ENCODE results near the gene ZSCAN29. TPM values are rescaled to one million over a fixed set of nuclear protein-coding genes. Genes with fewer than 3 reads are reported as not detected.
A peak's percentile ranks its signal among the peaks of the same experiment; 100 is the strongest.

Gene ZSCAN29
- polyA plus RNA-seq, 1 of the 3 experiments (the other 2 are of a cell fraction): 5.7 TPM

DNA sequence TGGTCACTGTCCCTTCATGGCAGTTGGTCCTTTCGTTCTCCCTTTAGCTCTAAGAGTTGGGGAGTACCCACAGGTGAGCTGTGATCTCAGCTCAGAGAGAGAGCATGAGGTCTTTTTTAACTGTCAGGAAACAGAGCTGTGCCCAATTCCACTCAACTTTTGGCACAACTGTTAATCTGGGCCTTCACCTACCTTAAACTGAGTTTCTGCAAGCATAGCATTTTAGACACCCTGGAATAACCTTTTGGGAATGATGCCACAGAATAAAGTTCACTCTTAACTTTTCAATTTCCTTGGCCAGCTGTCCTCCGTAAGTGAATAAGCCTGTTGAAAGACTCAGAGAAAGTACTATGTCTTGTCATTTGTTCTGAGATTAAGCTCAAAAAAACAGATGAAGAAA, 36.0 kb upstream of the ZSCAN29 start (continued):
- TF ChIP-seq, protein P1, sequence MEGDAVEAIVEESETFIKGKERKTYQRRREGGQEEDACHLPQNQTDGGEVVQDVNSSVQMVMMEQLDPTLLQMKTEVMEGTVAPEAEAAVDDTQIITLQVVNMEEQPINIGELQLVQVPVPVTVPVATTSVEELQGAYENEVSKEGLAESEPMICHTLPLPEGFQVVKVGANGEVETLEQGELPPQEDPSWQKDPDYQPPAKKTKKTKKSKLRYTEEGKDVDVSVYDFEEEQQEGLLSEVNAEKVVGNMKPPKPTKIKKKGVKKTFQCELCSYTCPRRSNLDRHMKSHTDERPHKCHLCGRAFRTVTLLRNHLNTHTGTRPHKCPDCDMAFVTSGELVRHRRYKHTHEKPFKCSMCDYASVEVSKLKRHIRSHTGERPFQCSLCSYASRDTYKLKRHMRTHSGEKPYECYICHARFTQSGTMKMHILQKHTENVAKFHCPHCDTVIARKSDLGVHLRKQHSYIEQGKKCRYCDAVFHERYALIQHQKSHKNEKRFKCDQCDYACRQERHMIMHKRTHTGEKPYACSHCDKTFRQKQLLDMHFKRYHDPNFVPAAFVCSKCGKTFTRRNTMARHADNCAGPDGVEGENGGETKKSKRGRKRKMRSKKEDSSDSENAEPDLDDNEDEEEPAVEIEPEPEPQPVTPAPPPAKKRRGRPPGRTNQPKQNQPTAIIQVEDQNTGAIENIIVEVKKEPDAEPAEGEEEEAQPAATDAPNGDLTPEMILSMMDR (IDR thresholded peaks at IDR 0.05): no peak
- TF ChIP-seq, protein P2, sequence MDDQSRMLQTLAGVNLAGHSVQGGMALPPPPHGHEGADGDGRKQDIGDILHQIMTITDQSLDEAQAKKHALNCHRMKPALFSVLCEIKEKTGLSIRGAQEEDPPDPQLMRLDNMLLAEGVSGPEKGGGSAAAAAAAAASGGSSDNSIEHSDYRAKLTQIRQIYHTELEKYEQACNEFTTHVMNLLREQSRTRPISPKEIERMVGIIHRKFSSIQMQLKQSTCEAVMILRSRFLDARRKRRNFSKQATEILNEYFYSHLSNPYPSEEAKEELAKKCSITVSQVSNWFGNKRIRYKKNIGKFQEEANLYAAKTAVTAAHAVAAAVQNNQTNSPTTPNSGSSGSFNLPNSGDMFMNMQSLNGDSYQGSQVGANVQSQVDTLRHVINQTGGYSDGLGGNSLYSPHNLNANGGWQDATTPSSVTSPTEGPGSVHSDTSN (IDR thresholded peaks at IDR 0.05): no peak
- TF ChIP-seq, protein P3, sequence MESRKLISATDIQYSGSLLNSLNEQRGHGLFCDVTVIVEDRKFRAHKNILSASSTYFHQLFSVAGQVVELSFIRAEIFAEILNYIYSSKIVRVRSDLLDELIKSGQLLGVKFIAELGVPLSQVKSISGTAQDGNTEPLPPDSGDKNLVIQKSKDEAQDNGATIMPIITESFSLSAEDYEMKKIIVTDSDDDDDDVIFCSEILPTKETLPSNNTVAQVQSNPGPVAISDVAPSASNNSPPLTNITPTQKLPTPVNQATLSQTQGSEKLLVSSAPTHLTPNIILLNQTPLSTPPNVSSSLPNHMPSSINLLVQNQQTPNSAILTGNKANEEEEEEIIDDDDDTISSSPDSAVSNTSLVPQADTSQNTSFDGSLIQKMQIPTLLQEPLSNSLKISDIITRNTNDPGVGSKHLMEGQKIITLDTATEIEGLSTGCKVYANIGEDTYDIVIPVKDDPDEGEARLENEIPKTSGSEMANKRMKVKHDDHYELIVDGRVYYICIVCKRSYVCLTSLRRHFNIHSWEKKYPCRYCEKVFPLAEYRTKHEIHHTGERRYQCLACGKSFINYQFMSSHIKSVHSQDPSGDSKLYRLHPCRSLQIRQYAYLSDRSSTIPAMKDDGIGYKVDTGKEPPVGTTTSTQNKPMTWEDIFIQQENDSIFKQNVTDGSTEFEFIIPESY (IDR thresholded peaks at IDR 0.05; ENCODE audit: borderline replicate concordance, low read depth): no peak
- no peak for TF ChIP-seq RXRA (IDR thresholded peaks at IDR 0.05; ENCODE audit: borderline replicate concordance, low read depth)
- TF ChIP-seq SMC3 (IDR thresholded peaks at IDR 0.05; ENCODE audit: low read depth, low read length): no peak
- TF ChIP-seq RFX5 (IDR thresholded peaks at IDR 0.05; ENCODE audit: low read length): no peak
- TF ChIP-seq, protein P4, sequence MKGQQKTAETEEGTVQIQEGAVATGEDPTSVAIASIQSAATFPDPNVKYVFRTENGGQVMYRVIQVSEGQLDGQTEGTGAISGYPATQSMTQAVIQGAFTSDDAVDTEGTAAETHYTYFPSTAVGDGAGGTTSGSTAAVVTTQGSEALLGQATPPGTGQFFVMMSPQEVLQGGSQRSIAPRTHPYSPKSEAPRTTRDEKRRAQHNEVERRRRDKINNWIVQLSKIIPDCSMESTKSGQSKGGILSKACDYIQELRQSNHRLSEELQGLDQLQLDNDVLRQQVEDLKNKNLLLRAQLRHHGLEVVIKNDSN (IDR thresholded peaks at IDR 0.05; ENCODE audit: borderline replicate concordance, low read depth): no peak
- no peak for TF ChIP-seq TCF12 (IDR thresholded peaks at IDR 0.05)

DNA sequence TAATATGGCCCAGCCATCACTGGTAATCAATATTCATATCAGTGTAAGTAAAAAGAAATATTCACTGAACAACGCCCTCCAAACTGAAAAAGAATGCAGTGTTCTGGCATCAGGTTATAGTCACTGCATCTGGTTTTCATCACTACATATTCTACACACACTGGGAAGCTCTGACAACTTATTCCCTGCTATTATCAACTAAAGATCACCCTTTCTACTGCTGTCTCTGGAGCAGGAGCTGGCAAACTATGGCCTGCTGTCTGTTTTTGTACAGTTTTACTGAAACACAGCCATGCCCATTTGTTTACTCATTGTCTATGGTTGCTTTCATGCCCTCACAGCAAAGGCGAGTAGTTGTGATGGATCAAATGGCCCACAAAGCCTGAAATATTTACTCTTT, 35.3 kb upstream of the ZSCAN29 start:
- DNase-seq: peak; percentile 71
- Histone ChIP-seq H3K9me3 (no peaks in the 10 kb centered on the region), H3F3A (replicated peaks; ENCODE audit: insufficient read depth) (peaks cover 19% of the 10 kb centered on the region), H3K4me1 (ENCODE audit: control insufficient read depth in 1 of 2, insufficient read depth in 2 of 2, low read depth in 1 of 2, low read length in 1 of 2) (peaks cover 0 to 24% of the 10 kb centered on the region in 2 experiments; a peak in 2 of 4 replicates), H3K36me3 (replicated peaks in 1 of 2; ENCODE audit: control insufficient read depth in 1 of 2, insufficient read depth in 2 of 2, low read length in 1 of 2) (peaks cover 86% of the 10 kb centered on the region in 2 experiments), H3K4me2 (no peak overlapping the region), H3K4me3 (ENCODE audit: low read depth in 2 of 2, low read length in 1 of 2) (no peak overlapping the region), H3K9me2 (no peaks in the 10 kb centered on the region), H3K79me2 (ENCODE audit: insufficient read depth) (no peaks in the 10 kb centered on the region), H3K9ac (no peak overlapping the region), H3K27me3 (ENCODE audit: insufficient read depth) (no peaks in the 10 kb centered on the region), H4K20me1 (ENCODE audit: insufficient read depth) (no peaks in the 10 kb centered on the region; the same call in 1 of the 2 replicates), H3K27ac (ENCODE audit: low read depth in 2 of 2, low read length in 1 of 2) (peak overlapping the region; percentile 37 to 95; a peak in 3 of 4 replicates), H2AFZ (ENCODE audit: low read depth) (no peak overlapping the region)
- ChIA-PET POLR2A (no interaction called here), CTCF (interaction anchor here (1.1 to 2.5 kb wide), 5 partner anchors 9 to 108 kb away, joined by 3 to 8 read pairs (median 5); no protein-coding TSS in a partner anchor)
- WGBS (ENCODE audit: low lambda C conversion rate): 44% methylated on average over 2 of the region's 2 CpGs
- peak; percentile 85 for TF ChIP-seq MXI1 (IDR thresholded peaks at IDR 0.05; ENCODE audit: low read depth, low read length)
- peak; percentile 74 for TF ChIP-seq GATA2 (CRISPR knock-in tag; IDR thresholded peaks at IDR 0.05)
- TF ChIP-seq SIN3A (IDR thresholded peaks at IDR 0.05; ENCODE audit: borderline replicate concordance, low read depth, low read length): 0 out of 2 replicates have a peak, but pooled peaks have one; percentile 13
- TF ChIP-seq, protein P2 (IDR thresholded peaks at IDR 0.05): peak; percentile 54; the same call in 1 of the 2 replicates
- no peak for TF ChIP-seq NRF1 (IDR thresholded peaks at IDR 0.05; ENCODE audit: low read depth, low read length)
- TF ChIP-seq TCF12 (IDR thresholded peaks at IDR 0.05): peak; percentile 83
- TF ChIP-seq, protein P4 (IDR thresholded peaks at IDR 0.05; ENCODE audit: borderline replicate concordance, low read depth): no peak
- peak; percentile 58 for TF ChIP-seq CHD2 (IDR thresholded peaks at IDR 0.05; ENCODE audit: low read length, partially characterized antibody)
- peak; percentile 85 for TF ChIP-seq RCOR1 (IDR thresholded peaks at IDR 0.05; ENCODE audit: low read length)
- TF ChIP-seq, protein P5, sequence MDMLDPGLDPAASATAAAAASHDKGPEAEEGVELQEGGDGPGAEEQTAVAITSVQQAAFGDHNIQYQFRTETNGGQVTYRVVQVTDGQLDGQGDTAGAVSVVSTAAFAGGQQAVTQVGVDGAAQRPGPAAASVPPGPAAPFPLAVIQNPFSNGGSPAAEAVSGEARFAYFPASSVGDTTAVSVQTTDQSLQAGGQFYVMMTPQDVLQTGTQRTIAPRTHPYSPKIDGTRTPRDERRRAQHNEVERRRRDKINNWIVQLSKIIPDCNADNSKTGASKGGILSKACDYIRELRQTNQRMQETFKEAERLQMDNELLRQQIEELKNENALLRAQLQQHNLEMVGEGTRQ (IDR thresholded peaks at IDR 0.05; ENCODE audit: borderline replicate concordance, low read depth, low read length): no peak
- TF ChIP-seq NFIC (IDR thresholded peaks at IDR 0.05; ENCODE audit: borderline replicate concordance): no peak
- peak; percentile 39; the same call in 1 of the 2 replicates for TF ChIP-seq POLR2AphosphoS5 (IDR thresholded peaks at IDR 0.05; ENCODE audit: low read depth, low read length)
- TF ChIP-seq FOXJ3 (CRISPR knock-in tag; IDR thresholded peaks at IDR 0.05): peak; percentile 64
- peak in 1 of 2 experiments; percentile 69; a peak in 1 of 4 replicates for TF ChIP-seq EP300 (IDR thresholded peaks at IDR 0.05; ENCODE audit: borderline replicate concordance in 1 of 2, low read depth in 1 of 2, low read length in 1 of 2)
- no peak for TF ChIP-seq EZH2phosphoT487 (IDR thresholded peaks at IDR 0.05; ENCODE audit: borderline replicate concordance, low read depth)
